ENCODE data around the gene ANGPTL7.
A peak's percentile ranks its signal among the peaks of the same experiment; 100 is the strongest.
"Not testable (repeated sequence)": the region's sequence is repeated elsewhere in the genome, so short reads cannot be mapped to it uniquely, and the experiment has no call there.

ANGPTL7 gene

GRCh38 chr1:11168731-11169130, 20.4 kb upstream of the ANGPTL7 start:
- H4K20me1 ChIP-seq, result peaks cover 14% of the 10 kb centered on the region; the same call in 1 of the 2 replicates
- no peak for TF ChIP-seq Cebpa-rat (IDR thresholded peaks at IDR 0.05)
- H3K4me2 ChIP-seq, result no peak overlapping the region
- H3K4me3 ChIP-seq, result no peak overlapping the region
- no peak overlapping the region for H3K27ac ChIP-seq
- no peak overlapping the region for H3K9ac ChIP-seq
- peaks cover 43% of the 10 kb centered on the region for H3K36me3 ChIP-seq
- no peaks in the 10 kb centered on the region for H3K4me1 ChIP-seq
- H3K27me3 ChIP-seq, result no peaks in the 10 kb centered on the region
- 0 out of 2 replicates have a peak, but pooled peaks cover 8% of the 10 kb centered on the region for H3K9me3 ChIP-seq

- Histone ChIP-seq H3K36me3 (peaks cover 48% of the 10 kb centered on the region), H4K20me1 (peaks cover 14% of the 10 kb centered on the region; the same call in 1 of the 2 replicates), H3K4me2 (no peak overlapping the region), H3K4me3 (no peak overlapping the region), H3K27me3 (no peaks in the 10 kb centered on the region), H3K4me1 (no peaks in the 10 kb centered on the region), H3K9ac (no peak overlapping the region), H3K27ac (no peak overlapping the region), H3K9me3 (0 out of 2 replicates have a peak, but pooled peaks cover 8% of the 10 kb centered on the region)
- no peak for TF ChIP-seq Cebpa-rat (IDR thresholded peaks at IDR 0.05)
Observed at GRCh38 chr1:11169202-11169601, 20.0 kb upstream of the ANGPTL7 start.

GRCh38 chr1:11170102-11170501, 19.1 kb upstream of the ANGPTL7 start:
- Histone ChIP-seq H3K9ac (no peak overlapping the region), H4K20me1 (peaks cover 20% of the 10 kb centered on the region; the same call in 1 of the 2 replicates), H3K4me2 (no peak overlapping the region), H3K36me3 (peaks cover 55% of the 10 kb centered on the region), H3K27ac (no peak overlapping the region), H3K9me3 (0 out of 2 replicates have a peak, but pooled peaks cover 8% of the 10 kb centered on the region), H3K4me3 (no peak overlapping the region), H3K4me1 (no peaks in the 10 kb centered on the region), H3K27me3 (no peaks in the 10 kb centered on the region)
- no peak for TF ChIP-seq Cebpa-rat (IDR thresholded peaks at IDR 0.05)

DNA sequence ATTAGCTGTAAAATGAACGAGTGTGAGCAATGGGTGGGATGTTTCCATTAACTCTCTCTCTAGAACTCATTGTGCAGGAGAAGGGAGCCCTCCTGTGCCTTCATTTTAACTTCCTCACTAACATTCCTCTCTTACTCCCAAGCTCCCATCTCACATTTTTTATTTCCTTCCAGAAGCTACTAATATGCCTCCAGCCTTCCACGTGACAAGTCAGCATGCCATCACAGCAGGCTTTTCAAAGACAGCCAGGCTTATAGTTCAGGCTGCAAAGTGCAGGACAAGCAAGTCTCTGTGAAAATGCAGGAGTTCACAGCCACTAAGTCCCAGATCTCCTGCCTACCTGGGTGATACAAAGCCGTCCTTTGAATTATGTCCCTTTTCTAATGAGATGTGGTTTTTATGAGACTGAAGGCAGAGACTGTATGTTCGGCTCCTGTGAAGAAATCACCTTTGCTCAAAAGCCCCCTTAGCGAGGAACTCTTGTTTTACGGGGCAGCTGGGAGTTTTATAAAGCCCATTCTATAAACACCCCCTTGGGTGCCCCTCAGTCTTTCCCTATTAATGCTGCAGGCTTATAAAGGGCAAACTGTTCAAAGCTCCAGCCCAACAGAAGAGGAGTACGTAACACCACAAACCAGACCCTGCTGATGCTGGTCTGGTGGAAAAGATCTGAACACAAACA, 14.8 kb upstream of the ANGPTL7 start:
- no peak overlapping the region for H3K4me3 ChIP-seq
- H4K20me1 ChIP-seq, result peaks cover 32% of the 10 kb centered on the region; the same call in 1 of the 2 replicates
- no peaks in the 10 kb centered on the region for H3K4me1 ChIP-seq
- TF ChIP-seq Cebpa-rat (IDR thresholded peaks at IDR 0.05), result no peak
- H3K27me3 ChIP-seq, result no peaks in the 10 kb centered on the region
- H3K9me3 ChIP-seq, result no peaks in the 10 kb centered on the region
- H3K27ac ChIP-seq, result no peak overlapping the region
- H3K4me2 ChIP-seq, result no peak overlapping the region
- peaks cover 72% of the 10 kb centered on the region for H3K36me3 ChIP-seq
- no peak overlapping the region for H3K9ac ChIP-seq

GRCh38 chr1:11175461-11175860, 13.7 kb upstream of the ANGPTL7 start:
- Histone ChIP-seq H3K27ac (no peak overlapping the region), H3K4me2 (no peak overlapping the region), H3K4me1 (no peaks in the 10 kb centered on the region), H3K27me3 (no peaks in the 10 kb centered on the region), H3K9ac (no peak overlapping the region), H3K4me3 (no peak overlapping the region), H3K9me3 (no peaks in the 10 kb centered on the region), H4K20me1 (peaks cover 41% of the 10 kb centered on the region; the same call in 1 of the 2 replicates), H3K36me3 (peaks cover 75% of the 10 kb centered on the region)
- TF ChIP-seq Cebpa-rat (IDR thresholded peaks at IDR 0.05), result no peak

DNA sequence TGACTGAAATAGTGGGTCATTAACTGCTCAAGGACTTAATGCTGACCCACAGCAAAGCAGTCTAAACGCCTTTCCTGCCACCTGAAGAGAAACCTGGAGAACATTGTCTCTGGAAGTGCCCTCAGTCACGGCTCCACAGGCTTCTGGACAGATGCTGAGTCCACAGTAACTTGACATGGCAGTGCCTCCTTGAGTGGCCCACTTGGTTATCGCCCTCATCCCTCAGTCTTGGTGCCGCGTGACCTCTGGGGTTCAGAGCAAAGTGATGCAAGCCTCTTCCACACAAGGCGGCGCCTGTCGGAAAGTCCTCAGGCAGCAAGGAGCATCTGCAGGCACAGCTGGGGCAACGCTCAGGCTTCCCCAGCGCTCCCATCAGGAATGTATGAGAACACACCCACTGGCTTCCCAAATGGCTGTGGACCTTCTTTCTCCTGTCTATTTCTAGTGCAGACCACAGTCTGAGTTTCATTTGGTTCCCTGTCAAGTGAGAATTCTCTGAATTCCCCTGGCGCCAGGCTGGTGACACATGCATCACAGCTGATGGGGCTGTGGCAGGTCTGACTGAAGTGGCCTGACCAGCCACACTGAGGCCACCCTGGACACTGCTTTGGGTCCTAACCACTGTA, 13.0 kb upstream of the ANGPTL7 start:
- Histone ChIP-seq H3K36me3 (peaks cover 83% of the 10 kb centered on the region), H4K20me1 (peaks cover 43% of the 10 kb centered on the region; the same call in 1 of the 2 replicates), H3K27ac (no peak overlapping the region), H3K4me2 (no peak overlapping the region), H3K27me3 (no peaks in the 10 kb centered on the region), H3K9ac (0 out of 2 replicates have a peak overlapping the region, but pooled peaks have one; percentile 24), H3K4me3 (no peak overlapping the region), H3K4me1 (no peaks in the 10 kb centered on the region), H3K9me3 (no peaks in the 10 kb centered on the region)
- no peak for TF ChIP-seq Cebpa-rat (IDR thresholded peaks at IDR 0.05)

DNA sequence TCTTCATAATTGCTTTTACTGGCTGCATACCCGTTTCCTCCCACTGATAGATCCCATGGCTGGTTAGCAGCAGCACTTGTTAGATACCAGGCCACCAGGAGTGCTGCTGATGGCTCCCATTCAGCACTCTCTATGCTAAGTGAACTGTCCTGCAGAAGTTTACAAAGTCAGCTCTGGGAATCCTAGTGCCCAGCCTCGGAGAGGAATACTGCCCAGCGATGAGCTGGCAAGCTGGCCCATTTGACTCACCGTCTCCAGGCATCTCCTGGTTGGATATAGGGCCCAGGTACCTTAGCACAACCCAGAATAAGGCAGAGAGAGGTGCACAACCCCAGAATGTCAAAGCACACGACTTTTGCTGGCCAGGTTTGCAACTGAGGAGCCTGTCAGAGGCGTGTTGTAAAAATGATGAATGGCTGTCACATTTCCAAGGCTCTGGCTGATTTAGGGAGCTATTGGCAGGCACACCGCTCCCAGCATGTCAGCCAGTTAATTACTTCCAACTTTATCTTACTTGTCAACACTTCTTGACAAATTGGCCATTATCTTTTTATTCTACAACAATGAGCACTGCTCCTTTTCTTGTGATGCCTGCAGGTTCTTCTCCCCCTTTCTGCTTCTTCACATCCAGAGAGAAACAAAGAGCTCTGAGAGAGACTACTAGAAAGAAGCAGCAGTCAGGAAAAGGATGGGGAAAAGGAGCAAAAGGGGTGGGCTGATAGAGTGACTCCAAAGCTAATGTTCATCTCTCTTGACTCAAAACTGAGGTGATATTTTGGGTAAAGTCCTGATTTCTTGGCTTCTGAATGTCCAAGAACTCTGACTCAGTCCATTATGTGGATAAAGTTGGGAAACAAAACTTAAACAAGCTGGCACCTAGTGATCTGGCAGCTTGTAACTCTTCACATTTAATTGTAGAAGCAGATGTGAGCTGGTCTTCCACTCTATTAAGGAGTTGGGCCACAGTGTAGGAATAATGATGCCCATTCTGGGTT, 10.8 kb upstream of the ANGPTL7 start:
- Histone ChIP-seq H3K4me2 (no peak overlapping the region), H3K4me1 (no peaks in the 10 kb centered on the region), H3K36me3 (peaks cover 97% of the 10 kb centered on the region), H3K27ac (no peak overlapping the region), H4K20me1 (peaks cover 43% of the 10 kb centered on the region; the same call in 1 of the 2 replicates), H3K9me3 (no peaks in the 10 kb centered on the region), H3K4me3 (no peak overlapping the region), H3K27me3 (no peaks in the 10 kb centered on the region), H3K9ac (no peak overlapping the region)
- no peak for TF ChIP-seq Cebpa-rat (IDR thresholded peaks at IDR 0.05)

DNA sequence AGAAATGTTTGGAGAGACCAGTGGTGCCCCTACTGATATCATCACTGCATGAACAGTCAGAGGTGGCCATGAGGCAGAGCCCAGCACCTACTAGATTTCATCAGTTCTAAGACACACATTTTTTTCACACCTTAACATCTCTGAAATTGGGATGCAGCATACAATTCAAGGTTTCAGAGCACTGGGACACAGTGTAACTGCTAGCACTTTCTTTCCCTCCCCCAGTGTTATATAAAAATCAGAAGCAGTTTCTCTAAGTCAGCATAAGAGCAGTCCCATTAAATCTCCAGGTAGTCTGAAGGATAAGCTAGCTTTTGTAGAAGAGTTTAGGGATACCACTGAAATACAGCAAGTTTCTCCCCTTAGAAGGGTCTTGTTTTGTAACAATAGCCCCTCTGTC, 10.0 kb upstream of the ANGPTL7 start:
- H3K4me3 ChIP-seq, result no peak overlapping the region
- H3K27ac ChIP-seq, result no peak overlapping the region
- no peak overlapping the region for H3K4me2 ChIP-seq

GRCh38 chr1:11179749-11180148, 9.4 kb upstream of the ANGPTL7 start:
- H3K4me3 ChIP-seq, H3K9me3 ChIP-seq, H3K27ac ChIP-seq, H3K4me1 ChIP-seq, H3K4me2 ChIP-seq, H3K27me3 ChIP-seq, H3K9ac ChIP-seq: not testable (repeated sequence)
- H3K36me3 ChIP-seq, result peaks cover 93% of the 10 kb centered on the region
- peaks cover 40% of the 10 kb centered on the region; the same call in 1 of the 2 replicates for H4K20me1 ChIP-seq

More for the DNA sequence above, 10.0 kb upstream of the ANGPTL7 start:
- Histone ChIP-seq H3K9ac (no peak overlapping the region), H3K9me3 (no peaks in the 10 kb centered on the region), H3K36me3 (peaks cover 92% of the 10 kb centered on the region), H3K27me3 (no peaks in the 10 kb centered on the region), H4K20me1 (peaks cover 43% of the 10 kb centered on the region; the same call in 1 of the 2 replicates), H3K4me1 (no peaks in the 10 kb centered on the region)
- no peak for TF ChIP-seq Cebpa-rat (IDR thresholded peaks at IDR 0.05)
